Iris pigment epithelial cell (primary cell): ENCODE data around the gene SPATA3.

Source experiments
- DNase-seq: peaks from one replicate; pipeline ENCODE4 v3.0.0-alpha.2; 2011; ENCODE audit warnings: low read depth

The SPATA3 gene

GRCh38 chr2:231050018-231050901 is 54.3 kb downstream of the SPATA3 start:
- no peak for DNase-seq

GRCh38 chr2:231051116-231051515 is 55.2 kb downstream of the SPATA3 start:
- DNase-seq: no peak

GRCh38 chr2:231052494-231053451 is 56.9 kb downstream of the SPATA3 start:
- peak; percentile 82 for DNase-seq

GRCh38 chr2:231053846-231054245 is 57.9 kb downstream of the SPATA3 start:
- no peak for DNase-seq

- DNase-seq: peak; percentile 90
Observed at GRCh38 chr2:231056453-231057416, 60.8 kb downstream of the SPATA3 start, which contains the start of gene PSMD1. TSS of gene PSMD1 (plus strand) at chr2:231056867. CDS start at chr2:231057026, 159 bp downstream.

GRCh38 chr2:231057590-231057989 is 61.7 kb downstream of the SPATA3 start:
- DNase-seq: peak; percentile 61
